Karpas-422 (cell line): ENCODE measurements around the gene DNAAF9. TPM values are rescaled to one million over a fixed set of nuclear protein-coding genes. Genes with fewer than 3 reads are reported as not detected.

Experiments used
- DNase-seq: peaks from one replicate; pipeline ENCODE4 v3.0.0-alpha.2; 2015
- H2AFZ ChIP-seq: fragments of 200-600 bp; sonication (generic); 2 replicates; pipeline ENCODE4 v1.6.1; 2014; ENCODE audit warnings: antibody characterized with exemption, low read length, mixed read lengths
- H3K27ac ChIP-seq: fragments of 200-600 bp; sonication (generic); 2 replicates; pipeline ENCODE4 v1.5.1; 2014; ENCODE audit warnings: mild to moderate bottlenecking, low read length, moderate library complexity
- H3K27me3 ChIP-seq: fragments of 200-600 bp; sonication (generic); 2 replicates; pipeline ENCODE4 v1.6.1; 2014; ENCODE audit warnings: low read length, mixed read lengths
- H3K36me3 ChIP-seq: fragments of 200-600 bp; sonication (generic); 2 replicates; pipeline ENCODE4 v1.6.1; 2014; ENCODE audit warnings: low read length, mixed read lengths; ENCODE audit not compliant: insufficient read depth
- H3K4me1 ChIP-seq: fragments of 200-600 bp; sonication (generic); 2 replicates; pipeline ENCODE4 v1.6.1; 2014; ENCODE audit warnings: mild to moderate bottlenecking, low read length, mixed read lengths
- H3K4me2 ChIP-seq: fragments of 200-600 bp; sonication (generic); 2 replicates; pipeline ENCODE4 v1.6.1; 2014; ENCODE audit warnings: low read length, low read depth, mild to moderate bottlenecking; ENCODE audit not compliant: poor library complexity, severe bottlenecking
- H3K4me3 ChIP-seq: fragments of 200-600 bp; sonication (generic); 2 replicates; pipeline ENCODE4 v1.5.1; 2014; ENCODE audit warnings: mild to moderate bottlenecking, antibody characterized with exemption, low read length, mixed read lengths
- H3K79me2 ChIP-seq: fragments of 200-600 bp; sonication (generic); 2 replicates; pipeline ENCODE4 v1.6.1; 2014; ENCODE audit warnings: mild to moderate bottlenecking, low read length, mixed read lengths
- H3K9ac ChIP-seq: fragments of 200-600 bp; sonication (generic); 2 replicates; pipeline ENCODE4 v1.6.0; 2014; ENCODE audit warnings: low read length
- H3K9me2 ChIP-seq: fragments of 200-600 bp; sonication (generic), shearing (Covaris generic); replicated peaks from 2 replicates; pipeline ENCODE4 v1.6.0; 2014; ENCODE audit warnings: mild to moderate bottlenecking, low read length, moderate library complexity; ENCODE audit not compliant: insufficient read depth
- H3K9me3 ChIP-seq: fragments of 300-700, 200-600 bp; sonication (generic); 2 replicates; pipeline ENCODE4 v1.6.1; 2014; ENCODE audit warnings: low read length, mixed read lengths
- H4K20me1 ChIP-seq: fragments of 200-600 bp; sonication (generic); 2 replicates; pipeline ENCODE4 v1.6.1; 2014; ENCODE audit warnings: mild to moderate bottlenecking, antibody characterized with exemption, low read length, low read depth; ENCODE audit not compliant: insufficient read depth
- total RNA-seq: library from RNA; depleted of rRNA; stranded (reverse); fragments of >200 nt; shearing (Covaris generic); gene quantifications from 2 replicates; pipeline ENCODE4 v1.2.3, GENCODE V29; 2014; ENCODE audit warnings: low replicate concordance

Gene DNAAF9
- total RNA-seq, 1 experiment from 2014 or later, result not detected

GRCh38 chr20:3407771-3408637 lies 535 bp upstream of the DNAAF9 start:
- Histone ChIP-seq H3K9me3 (no peaks in the 10 kb centered on the region; the same call in 1 of the 2 replicates), H4K20me1 (no peaks in the 10 kb centered on the region), H3K9ac (no peak overlapping the region), H3K4me3 (no peak overlapping the region), H3K9me2 (no peaks in the 10 kb centered on the region), H3K4me1 (no peaks in the 10 kb centered on the region), H3K27me3 (no peaks in the 10 kb centered on the region; the same call in 1 of the 2 replicates), H3K79me2 (no peaks in the 10 kb centered on the region), H3K4me2 (peak overlapping the region; percentile 26), H3K36me3 (no peaks in the 10 kb centered on the region), H3K27ac (no peak overlapping the region), H2AFZ (no peak overlapping the region)
- no peak for DNase-seq

DNA sequence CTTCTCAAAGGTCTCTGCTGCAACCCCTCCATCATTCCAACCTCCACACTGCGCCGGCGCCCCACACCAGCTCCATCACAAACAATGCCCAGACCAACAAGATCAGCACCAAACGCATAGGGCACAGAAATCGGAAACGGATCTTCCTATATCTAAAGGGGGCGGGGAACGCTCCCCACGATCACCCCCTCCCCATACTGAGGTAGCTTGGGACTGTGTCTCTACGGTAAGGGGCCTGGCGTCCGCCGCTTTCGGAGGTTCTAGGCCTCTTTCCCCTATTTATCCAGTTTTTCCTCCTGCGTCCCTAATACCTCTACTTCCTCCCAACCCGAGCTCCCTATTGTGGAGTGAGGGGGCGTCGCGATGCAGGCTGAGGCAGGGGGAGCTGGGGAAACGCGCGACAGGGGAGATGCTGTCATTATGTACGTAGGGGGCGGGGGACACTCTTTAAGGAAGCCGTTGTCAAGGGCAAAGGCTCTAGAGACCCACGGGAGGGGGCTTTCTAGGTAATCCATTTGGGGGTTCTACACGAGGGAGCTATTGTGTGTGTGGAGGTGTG lies 909 bp downstream of the DNAAF9 start:
- H3K4me2 ChIP-seq, result no peak overlapping the region
- no peaks in the 10 kb centered on the region for H3K36me3 ChIP-seq
- H3K9ac ChIP-seq, result no peak overlapping the region
- no peaks in the 10 kb centered on the region for H3K4me1 ChIP-seq
- no peaks in the 10 kb centered on the region for H3K79me2 ChIP-seq
- H3K27ac ChIP-seq, result no peak overlapping the region
- DNase-seq, result no peak
- no peak overlapping the region for H3K4me3 ChIP-seq
- no peaks in the 10 kb centered on the region; the same call in 1 of the 2 replicates for H3K27me3 ChIP-seq
- H3K9me3 ChIP-seq, result no peaks in the 10 kb centered on the region; the same call in 1 of the 2 replicates
- no peaks in the 10 kb centered on the region for H4K20me1 ChIP-seq
- H3K9me2 ChIP-seq, result no peaks in the 10 kb centered on the region
- no peak overlapping the region for H2AFZ ChIP-seq

- H3K4me2 ChIP-seq, result no peak overlapping the region
- H3K79me2 ChIP-seq, result no peaks in the 10 kb centered on the region
Measured at GRCh38 chr20:3405696-3406358, 1.6 kb downstream of the DNAAF9 start.

GRCh38 chr20:3405139-3405538 lies 2.3 kb downstream of the DNAAF9 start:
- Histone ChIP-seq H3K79me2 (no peaks in the 10 kb centered on the region), H3K4me2 (no peak overlapping the region), H3K27me3 (no peaks in the 10 kb centered on the region), H3K4me3 (no peak overlapping the region), H3K4me1 (no peaks in the 10 kb centered on the region), H3K9me3 (no peaks in the 10 kb centered on the region), H2AFZ (no peak overlapping the region), H3K36me3 (no peaks in the 10 kb centered on the region), H3K9ac (no peak overlapping the region), H4K20me1 (no peaks in the 10 kb centered on the region), H3K9me2 (no peaks in the 10 kb centered on the region), H3K27ac (no peak overlapping the region)
- DNase-seq, result no peak

More at GRCh38 chr20:3405696-3406358, 1.6 kb downstream of the DNAAF9 start:
- Histone ChIP-seq H3K27ac (no peak overlapping the region), H2AFZ (no peak overlapping the region), H3K9ac (no peak overlapping the region), H3K4me1 (no peaks in the 10 kb centered on the region), H3K9me2 (no peaks in the 10 kb centered on the region), H3K9me3 (no peaks in the 10 kb centered on the region; the same call in 1 of the 2 replicates), H3K36me3 (no peaks in the 10 kb centered on the region), H3K4me3 (no peak overlapping the region), H3K27me3 (no peaks in the 10 kb centered on the region; the same call in 1 of the 2 replicates), H4K20me1 (no peaks in the 10 kb centered on the region)
- DNase-seq, result no peak

DNA sequence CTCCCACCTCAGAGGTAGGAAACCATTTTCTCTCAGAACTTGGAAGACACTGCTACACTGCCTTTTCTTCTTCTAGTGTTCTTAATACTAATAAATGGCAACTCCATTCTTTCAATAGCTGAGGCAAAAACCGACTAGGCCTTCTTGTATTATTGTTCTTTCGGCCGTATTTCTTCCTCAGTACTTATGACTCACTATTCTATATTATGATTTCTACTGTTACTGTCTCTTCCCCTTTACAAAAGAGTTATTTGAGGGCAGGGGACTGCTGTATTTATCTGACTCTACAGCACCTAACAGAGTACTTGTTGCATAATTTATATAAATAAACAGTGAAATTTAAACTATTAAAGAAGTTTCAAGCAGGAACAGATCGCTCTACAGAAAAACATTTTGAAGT lies 3.1 kb downstream of the DNAAF9 start:
- no peak overlapping the region for H3K4me3 ChIP-seq
- no peak for DNase-seq
- no peak overlapping the region for H3K4me2 ChIP-seq
- no peak overlapping the region for H3K9ac ChIP-seq
- no peaks in the 10 kb centered on the region for H3K27me3 ChIP-seq
- no peaks in the 10 kb centered on the region for H3K79me2 ChIP-seq
- no peaks in the 10 kb centered on the region for H3K9me2 ChIP-seq
- no peaks in the 10 kb centered on the region for H3K4me1 ChIP-seq
- H4K20me1 ChIP-seq, result no peaks in the 10 kb centered on the region
- no peaks in the 10 kb centered on the region for H3K36me3 ChIP-seq
- no peaks in the 10 kb centered on the region for H3K9me3 ChIP-seq
- no peak overlapping the region for H3K27ac ChIP-seq
- H2AFZ ChIP-seq, result no peak overlapping the region

- no peak overlapping the region for H3K27ac ChIP-seq
- H3K9me3 ChIP-seq, result no peaks in the 10 kb centered on the region
- H3K27me3 ChIP-seq, result no peaks in the 10 kb centered on the region
- H3K4me3 ChIP-seq, result no peak overlapping the region
- H2AFZ ChIP-seq, result no peak overlapping the region
- H3K9ac ChIP-seq, result no peak overlapping the region
- H3K36me3 ChIP-seq, result no peaks in the 10 kb centered on the region
- no peaks in the 10 kb centered on the region for H3K4me1 ChIP-seq
- no peak overlapping the region for H3K4me2 ChIP-seq
- no peaks in the 10 kb centered on the region for H3K79me2 ChIP-seq
- no peaks in the 10 kb centered on the region for H3K9me2 ChIP-seq
- no peak for DNase-seq
- H4K20me1 ChIP-seq, result no peaks in the 10 kb centered on the region
Measured at GRCh38 chr20:3403741-3404140, 3.7 kb downstream of the DNAAF9 start.

GRCh38 chr20:3402453-3402852 lies 5.0 kb downstream of the DNAAF9 start:
- H3K27ac ChIP-seq, result no peak overlapping the region
- H3K79me2 ChIP-seq, result no peaks in the 10 kb centered on the region
- no peaks in the 10 kb centered on the region for H3K27me3 ChIP-seq
- H4K20me1 ChIP-seq, result no peaks in the 10 kb centered on the region
- no peaks in the 10 kb centered on the region for H3K9me3 ChIP-seq
- H3K4me1 ChIP-seq, result no peaks in the 10 kb centered on the region
- no peak overlapping the region for H2AFZ ChIP-seq
- no peak overlapping the region for H3K9ac ChIP-seq
- no peak overlapping the region for H3K4me2 ChIP-seq
- H3K4me3 ChIP-seq, result no peak overlapping the region
- no peaks in the 10 kb centered on the region for H3K36me3 ChIP-seq
- H3K9me2 ChIP-seq, result no peaks in the 10 kb centered on the region
- no peak for DNase-seq
